C4-2B (cell line): ENCODE measurements around the gene BABAM2.
"Not testable (repeated sequence)": the region's sequence is repeated elsewhere in the genome, so short reads cannot be mapped to it uniquely, and the experiment has no call there.

ENCODE experiments used
- H3K27ac ChIP-seq: fragments of 450-650 bp; 2 replicates; pipeline ENCODE4 v1.5.1; 2017
- ZFX ChIP-seq: fragments of 450-650 bp; IDR thresholded peaks from 2 replicates; pipeline ENCODE4 v1.6.1; 2017
- TF ChIP-seq, protein P1 (sequence below): fragments of 450-650 bp; conservative IDR thresholded peaks from 2 replicates; pipeline ENCODE4 v1.5.1; 2017; ENCODE audit warnings: mild to moderate bottlenecking

The BABAM2 gene

DNA sequence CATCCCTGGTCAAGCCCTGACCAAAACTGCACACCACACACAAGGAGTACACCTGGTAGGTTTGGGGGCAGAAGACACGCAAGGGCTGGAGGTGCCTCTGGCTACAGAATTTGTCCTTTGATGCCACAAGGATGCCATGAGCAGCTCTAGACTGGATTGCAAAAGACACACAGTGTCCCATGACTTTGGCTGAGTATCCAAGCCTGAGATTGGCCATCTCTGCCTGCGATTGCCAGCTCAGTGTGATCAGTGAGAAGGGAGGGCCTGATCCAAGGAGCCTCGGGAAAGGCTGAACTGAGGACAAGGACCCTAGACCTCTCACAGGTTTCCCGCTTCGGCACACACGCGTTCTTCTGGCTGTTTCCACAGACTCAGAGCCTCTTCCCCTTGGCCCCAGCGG lies 442.2 kb downstream of the BABAM2 start:
- H3K27ac ChIP-seq, result no peak overlapping the region
- TF ChIP-seq ZFX, result no peak
- TF ChIP-seq, protein P1, sequence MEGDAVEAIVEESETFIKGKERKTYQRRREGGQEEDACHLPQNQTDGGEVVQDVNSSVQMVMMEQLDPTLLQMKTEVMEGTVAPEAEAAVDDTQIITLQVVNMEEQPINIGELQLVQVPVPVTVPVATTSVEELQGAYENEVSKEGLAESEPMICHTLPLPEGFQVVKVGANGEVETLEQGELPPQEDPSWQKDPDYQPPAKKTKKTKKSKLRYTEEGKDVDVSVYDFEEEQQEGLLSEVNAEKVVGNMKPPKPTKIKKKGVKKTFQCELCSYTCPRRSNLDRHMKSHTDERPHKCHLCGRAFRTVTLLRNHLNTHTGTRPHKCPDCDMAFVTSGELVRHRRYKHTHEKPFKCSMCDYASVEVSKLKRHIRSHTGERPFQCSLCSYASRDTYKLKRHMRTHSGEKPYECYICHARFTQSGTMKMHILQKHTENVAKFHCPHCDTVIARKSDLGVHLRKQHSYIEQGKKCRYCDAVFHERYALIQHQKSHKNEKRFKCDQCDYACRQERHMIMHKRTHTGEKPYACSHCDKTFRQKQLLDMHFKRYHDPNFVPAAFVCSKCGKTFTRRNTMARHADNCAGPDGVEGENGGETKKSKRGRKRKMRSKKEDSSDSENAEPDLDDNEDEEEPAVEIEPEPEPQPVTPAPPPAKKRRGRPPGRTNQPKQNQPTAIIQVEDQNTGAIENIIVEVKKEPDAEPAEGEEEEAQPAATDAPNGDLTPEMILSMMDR, result no peak

DNA sequence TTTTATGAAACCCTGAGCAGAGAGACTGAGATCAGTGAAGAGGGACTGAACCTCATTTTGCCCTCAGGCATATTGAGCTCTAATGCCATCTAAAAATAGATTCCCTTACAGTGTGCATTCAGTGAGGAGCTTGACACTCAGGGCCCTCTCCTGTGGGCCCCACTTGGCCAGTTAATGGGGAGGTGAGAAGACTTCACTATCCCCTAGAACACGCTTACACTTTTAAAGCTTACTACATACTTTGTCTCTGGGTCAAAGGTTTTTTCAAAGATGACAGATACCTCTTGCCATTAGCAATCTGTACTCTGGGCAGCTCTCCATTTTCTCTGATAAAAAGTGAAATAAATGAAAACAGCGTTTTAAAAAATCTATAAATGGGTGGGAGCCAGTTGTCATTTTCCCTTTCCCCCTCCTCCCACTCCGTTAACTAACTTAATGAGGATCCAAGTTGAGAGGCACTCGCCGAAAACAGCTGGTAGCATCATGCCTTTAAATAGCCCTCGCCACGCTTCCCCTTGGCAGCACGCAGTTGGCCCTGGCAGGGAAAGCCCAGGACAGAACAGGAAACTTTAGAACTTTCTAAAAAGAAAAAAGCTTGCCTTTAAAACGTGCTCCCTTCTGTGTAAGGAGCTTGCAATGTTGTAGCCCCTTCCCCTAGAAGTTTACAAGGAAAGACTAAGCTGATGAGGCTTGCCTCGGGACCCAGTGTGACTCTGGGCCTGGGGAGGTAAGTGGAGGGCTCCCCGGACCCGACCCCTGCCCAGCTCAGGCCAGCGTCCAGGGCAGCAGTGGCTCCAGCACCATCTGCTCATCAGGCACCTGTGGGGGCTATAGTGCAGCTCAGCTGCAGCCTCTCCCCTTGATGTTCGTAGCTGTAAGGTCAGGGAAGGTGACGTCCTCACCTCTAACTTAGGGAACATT lies 443.3 kb downstream of the BABAM2 start:
- H3K27ac ChIP-seq, result no peak overlapping the region
- TF ChIP-seq, protein P1, result no peak
- TF ChIP-seq ZFX, result no peak

- no peak overlapping the region for H3K27ac ChIP-seq
- TF ChIP-seq, protein P1, result no peak
- TF ChIP-seq ZFX, result no peak
Measured at GRCh38 chr2:28334527-28334894, 444.0 kb downstream of the BABAM2 start.

DNA sequence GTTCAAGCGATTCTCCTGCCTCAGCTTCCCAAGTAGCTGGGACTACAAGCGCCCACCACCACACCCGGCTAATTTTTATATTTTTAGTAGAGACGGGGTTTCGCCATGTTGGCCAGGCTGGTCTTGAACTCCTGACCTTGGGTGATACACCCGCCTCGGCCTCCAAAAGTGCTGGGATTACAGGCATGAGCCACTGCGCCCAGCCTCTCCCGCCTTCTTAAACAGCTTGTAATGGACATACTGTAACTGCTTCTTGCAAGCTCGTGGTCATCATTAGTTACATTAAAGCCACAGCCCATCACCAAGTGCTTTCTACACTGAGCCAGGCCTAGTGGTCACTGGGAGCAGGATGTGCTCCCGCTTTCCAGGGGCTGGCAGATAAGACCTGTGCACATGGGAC lies 444.7 kb downstream of the BABAM2 start:
- not testable (repeated sequence) for H3K27ac ChIP-seq

DNA sequence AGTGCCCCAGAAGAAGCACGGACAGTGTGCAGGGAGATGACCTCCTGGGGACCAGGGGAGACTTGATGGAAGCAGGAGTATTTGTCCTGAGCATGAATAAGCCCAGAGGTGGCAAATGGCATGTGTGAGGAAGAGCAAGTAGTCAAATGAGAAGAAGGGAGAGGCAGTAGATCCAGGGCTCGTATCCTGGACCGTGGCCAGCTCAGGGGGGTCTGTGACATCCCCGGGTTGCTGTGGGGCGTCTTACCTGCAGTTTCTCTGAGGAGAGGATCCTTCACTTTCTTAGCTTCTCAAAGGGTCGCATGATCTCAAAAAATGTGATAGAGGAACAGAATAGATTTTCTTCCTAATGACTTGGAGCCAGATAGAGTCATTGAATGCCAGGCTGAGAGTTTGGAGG lies 445.1 kb downstream of the BABAM2 start:
- no peak overlapping the region for H3K27ac ChIP-seq
- no peak for TF ChIP-seq ZFX
- TF ChIP-seq, protein P1, result no peak

DNA sequence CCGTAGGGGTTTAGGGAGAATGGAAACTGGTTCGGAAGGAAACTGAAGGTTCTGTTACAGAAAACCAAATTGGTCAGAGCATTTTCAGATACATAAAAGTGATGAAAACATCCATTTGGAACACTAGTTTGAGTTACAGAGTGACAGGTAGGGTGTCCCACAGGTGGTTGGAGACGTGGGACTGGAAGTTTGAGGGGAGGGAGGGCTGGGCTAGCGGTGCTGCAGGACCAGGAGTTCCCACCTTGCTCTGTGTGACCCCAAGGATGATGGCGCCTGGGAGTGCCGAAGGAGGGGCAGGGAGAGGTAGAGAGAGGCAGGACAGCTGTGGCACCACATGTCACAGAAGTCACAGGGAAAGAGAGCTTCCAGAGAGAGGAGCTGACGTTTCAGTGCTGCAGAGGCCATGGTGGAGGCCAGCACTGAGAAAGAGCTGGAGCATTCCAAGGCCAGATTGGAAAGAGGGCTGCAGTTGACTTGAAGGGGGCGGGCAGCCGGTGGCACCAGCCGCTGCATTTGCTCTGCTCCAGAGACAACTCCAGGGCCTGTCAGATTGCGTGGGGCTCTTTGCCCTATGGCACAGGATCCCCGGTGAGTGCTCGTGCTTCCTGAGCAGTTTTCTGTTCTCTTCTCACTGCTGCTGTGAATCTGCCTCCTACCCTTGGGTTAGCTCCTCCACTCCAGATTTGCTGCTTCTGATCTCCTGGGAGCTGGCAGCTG lies 445.9 kb downstream of the BABAM2 start:
- no peak for TF ChIP-seq ZFX
- TF ChIP-seq, protein P1, result no peak
- no peak overlapping the region for H3K27ac ChIP-seq

- H3K27ac ChIP-seq, result no peak overlapping the region
- TF ChIP-seq, protein P1, result no peak
- TF ChIP-seq ZFX, result no peak
Measured at GRCh38 chr2:28336982-28337627, 446.6 kb downstream of the BABAM2 start.
